Fibroblast of lung (primary cell): Measurements from ENCODE around the gene INPP5A.

Experiments
- CTCF ChIP-seq, 2 donors: IDR thresholded peaks in 1 of 2; conservative IDR thresholded peaks in 1 of 2; 1 replicate in 1 of 2; 2 replicates in 1 of 2; pipeline ENCODE4 v1.5.1; 2011 to 2012; ENCODE audit warnings: low read length in 2 of 2, control low read depth in 1 of 2, inconsistent platforms in 1 of 2, low read depth in 1 of 2, mild to moderate bottlenecking in 1 of 2
- EZH2 ChIP-seq: IDR thresholded peaks from 2 replicates; pipeline ENCODE4 v1.5.1; 2012; ENCODE audit warnings: low read length, control low read depth, mild to moderate bottlenecking; ENCODE audit errors: missing control alignments

GRCh38 chr10:132743925-132744490 is 206.4 kb downstream of the INPP5A start:
- TF ChIP-seq CTCF (conservative IDR thresholded peaks at IDR 0.05 in 1 of 2, IDR thresholded peaks at IDR 0.05 in 1 of 2; ENCODE audit: low read depth in 1 of 2, low read length in 2 of 2) (no peak), EZH2 (no peak)
